ENCODE data around the gene FUT9.

FUT9 gene

GRCh38 chr6:96074006-96074405 is 58.2 kb downstream of the FUT9 start:
- H3K27ac ChIP-seq (ENCODE audit: low read depth, low read length) = no peak overlapping the region
- no peak overlapping the region for H3K9ac ChIP-seq (ENCODE audit: low read length)
- H3K36me3 ChIP-seq (ENCODE audit: insufficient read depth, low read length) = no peaks in the 10 kb centered on the region
- no peaks in the 10 kb centered on the region for H3K27me3 ChIP-seq (ENCODE audit: control insufficient read depth in 1 of 2, insufficient read depth in 2 of 2, low read length in 2 of 2)
- H3K4me3 ChIP-seq (ENCODE audit: low read depth in 1 of 2, low read length in 2 of 2) = no peak overlapping the region
- no peaks in the 10 kb centered on the region for H3K9me3 ChIP-seq (ENCODE audit: low read length)
- no peaks in the 10 kb centered on the region for H3K4me1 ChIP-seq (ENCODE audit: insufficient read depth, low read length)

DNA sequence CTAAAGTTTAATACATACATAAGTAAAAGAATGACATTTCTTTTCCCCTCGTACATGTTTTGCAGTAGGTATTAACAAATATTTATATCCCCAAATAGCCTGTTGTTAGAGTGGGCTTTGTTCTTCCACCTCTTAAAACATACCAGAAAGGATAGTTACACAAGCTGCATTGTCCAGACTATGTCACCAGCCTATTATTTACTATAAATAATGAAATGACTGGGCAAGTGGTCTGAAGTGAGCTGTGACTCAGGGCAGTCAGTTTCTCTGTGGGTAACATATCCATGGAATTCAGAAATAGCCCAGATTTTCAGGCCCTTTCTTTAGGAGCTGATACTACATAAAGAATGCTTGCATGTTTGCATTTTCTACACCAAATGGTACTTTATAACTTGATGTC is 60.1 kb downstream of the FUT9 start:
- no peak overlapping the region for H3K9ac ChIP-seq (ENCODE audit: low read length)
- no peaks in the 10 kb centered on the region for H3K36me3 ChIP-seq (ENCODE audit: insufficient read depth, low read length)
- H3K27me3 ChIP-seq (ENCODE audit: control insufficient read depth in 1 of 2, insufficient read depth in 2 of 2, low read length in 2 of 2) = no peaks in the 10 kb centered on the region
- H3K4me3 ChIP-seq (ENCODE audit: low read depth in 1 of 2, low read length in 2 of 2) = no peak overlapping the region
- no peaks in the 10 kb centered on the region for H3K9me3 ChIP-seq (ENCODE audit: low read length)
- no peaks in the 10 kb centered on the region for H3K4me1 ChIP-seq (ENCODE audit: insufficient read depth, low read length)
- no peak overlapping the region for H3K27ac ChIP-seq (ENCODE audit: low read depth, low read length)

GRCh38 chr6:96086745-96087144 is 71.0 kb downstream of the FUT9 start:
- H3K4me1 ChIP-seq (ENCODE audit: insufficient read depth, low read length) = no peaks in the 10 kb centered on the region
- H3K4me3 ChIP-seq (ENCODE audit: low read depth in 1 of 2, low read length in 2 of 2) = no peak overlapping the region
- H3K9me3 ChIP-seq (ENCODE audit: low read length) = no peaks in the 10 kb centered on the region
- H3K27me3 ChIP-seq (ENCODE audit: control insufficient read depth in 1 of 2, insufficient read depth in 2 of 2, low read length in 2 of 2) = no peaks in the 10 kb centered on the region
- no peak overlapping the region for H3K27ac ChIP-seq (ENCODE audit: low read depth, low read length)
- no peaks in the 10 kb centered on the region for H3K36me3 ChIP-seq (ENCODE audit: insufficient read depth, low read length)
- H3K9ac ChIP-seq (ENCODE audit: low read length) = no peak overlapping the region

DNA sequence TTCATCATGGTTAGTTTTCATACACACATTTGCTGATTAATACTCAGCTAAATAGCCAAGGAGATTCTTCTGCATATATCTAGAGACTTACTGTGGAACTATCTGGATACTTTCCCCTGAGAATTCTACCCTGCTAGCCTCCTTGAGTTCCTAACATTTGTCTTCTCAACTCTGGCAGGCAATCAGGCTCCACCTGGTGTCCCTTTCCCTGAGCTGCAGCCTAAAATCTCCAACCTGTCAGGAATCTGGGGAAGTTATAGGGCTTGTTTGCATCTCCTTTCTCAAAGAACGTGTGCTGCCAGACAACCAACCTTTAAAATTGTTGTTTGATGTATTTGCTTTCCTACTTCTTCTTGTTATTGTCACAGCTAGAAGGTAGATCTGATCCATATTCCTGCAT is 73.4 kb downstream of the FUT9 start:
- H3K4me1 ChIP-seq (ENCODE audit: insufficient read depth, low read length) = no peaks in the 10 kb centered on the region
- no peaks in the 10 kb centered on the region for H3K36me3 ChIP-seq (ENCODE audit: insufficient read depth, low read length)
- no peak overlapping the region for H3K4me3 ChIP-seq (ENCODE audit: low read depth in 1 of 2, low read length in 2 of 2)
- H3K27ac ChIP-seq (ENCODE audit: low read depth, low read length) = no peak overlapping the region
- H3K9ac ChIP-seq (ENCODE audit: low read length) = no peak overlapping the region
- no peaks in the 10 kb centered on the region for H3K9me3 ChIP-seq (ENCODE audit: low read length)
- H3K27me3 ChIP-seq (ENCODE audit: control insufficient read depth in 1 of 2, insufficient read depth in 2 of 2, low read length in 2 of 2) = no peaks in the 10 kb centered on the region

GRCh38 chr6:96094077-96094476 is 78.3 kb downstream of the FUT9 start:
- no peaks in the 10 kb centered on the region for H3K27me3 ChIP-seq (ENCODE audit: control insufficient read depth in 1 of 2, insufficient read depth in 2 of 2, low read length in 2 of 2)
- H3K9me3 ChIP-seq (ENCODE audit: low read length) = no peaks in the 10 kb centered on the region
- H3K4me1 ChIP-seq (ENCODE audit: insufficient read depth, low read length) = no peaks in the 10 kb centered on the region
- no peaks in the 10 kb centered on the region for H3K36me3 ChIP-seq (ENCODE audit: insufficient read depth, low read length)
- H3K27ac ChIP-seq (ENCODE audit: low read depth, low read length) = no peak overlapping the region
- H3K4me3 ChIP-seq (ENCODE audit: low read depth in 1 of 2, low read length in 2 of 2) = no peak overlapping the region
- no peak overlapping the region for H3K9ac ChIP-seq (ENCODE audit: low read length)

GRCh38 chr6:96099069-96099468 is 83.3 kb downstream of the FUT9 start:
- no peaks in the 10 kb centered on the region for H3K27me3 ChIP-seq (ENCODE audit: control insufficient read depth in 1 of 2, insufficient read depth in 2 of 2, low read length in 2 of 2)
- H3K9ac ChIP-seq (ENCODE audit: low read length) = no peak overlapping the region
- no peaks in the 10 kb centered on the region for H3K9me3 ChIP-seq (ENCODE audit: low read length)
- no peaks in the 10 kb centered on the region for H3K36me3 ChIP-seq (ENCODE audit: insufficient read depth, low read length)
- no peak overlapping the region for H3K4me3 ChIP-seq (ENCODE audit: low read depth in 1 of 2, low read length in 2 of 2)
- no peak overlapping the region for H3K27ac ChIP-seq (ENCODE audit: low read depth, low read length)
- H3K4me1 ChIP-seq (ENCODE audit: insufficient read depth, low read length) = no peaks in the 10 kb centered on the region

DNA sequence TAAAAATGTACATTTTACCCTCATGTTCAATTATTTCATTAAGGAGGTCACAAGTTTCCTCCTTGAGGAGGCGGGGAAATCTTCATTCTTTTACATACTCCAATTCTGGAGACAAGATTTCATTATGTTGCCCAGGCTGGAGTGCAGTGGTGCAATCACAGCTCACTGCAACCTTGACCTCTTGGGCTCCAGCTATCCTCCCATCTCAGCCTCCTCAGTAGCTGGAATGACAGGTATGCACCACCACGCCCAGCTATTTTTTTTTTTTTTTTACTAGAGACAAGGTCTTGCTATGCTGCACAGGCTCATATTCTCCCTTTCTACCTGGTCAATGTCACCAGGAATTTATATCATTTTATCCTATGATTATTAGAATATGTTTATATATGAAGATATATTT is 85.8 kb downstream of the FUT9 start:
- Histone ChIP-seq H3K36me3 (ENCODE audit: insufficient read depth, low read length) (no peaks in the 10 kb centered on the region), H3K4me1 (ENCODE audit: insufficient read depth, low read length) (no peaks in the 10 kb centered on the region), H3K4me3 (ENCODE audit: low read depth in 1 of 2, low read length in 2 of 2) (no peak overlapping the region), H3K27me3 (ENCODE audit: control insufficient read depth in 1 of 2, insufficient read depth in 2 of 2, low read length in 2 of 2) (no peaks in the 10 kb centered on the region), H3K9ac (ENCODE audit: low read length) (no peak overlapping the region), H3K9me3 (ENCODE audit: low read length) (no peaks in the 10 kb centered on the region), H3K27ac (ENCODE audit: low read depth, low read length) (no peak overlapping the region)

DNA sequence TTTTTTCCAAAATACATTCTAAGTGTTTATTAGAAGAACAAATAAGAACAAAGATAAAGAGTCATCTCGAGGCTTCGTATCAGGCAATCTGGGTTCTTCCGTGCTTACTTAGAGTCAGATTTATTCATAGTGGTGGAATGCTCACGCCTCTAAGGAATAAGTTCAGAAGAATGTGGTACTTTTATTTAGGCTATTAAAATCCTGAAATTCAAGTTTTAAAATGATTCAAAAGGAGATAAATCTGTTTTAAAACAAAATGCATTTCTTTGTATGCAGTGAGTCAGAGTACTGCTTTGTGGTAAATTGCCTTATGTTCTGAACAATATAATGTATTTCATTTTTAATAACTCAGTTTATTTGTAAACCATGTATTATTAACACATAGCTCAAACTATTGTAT is 89.1 kb downstream of the FUT9 start:
- no peak overlapping the region for H3K9ac ChIP-seq (ENCODE audit: low read length)

DNA sequence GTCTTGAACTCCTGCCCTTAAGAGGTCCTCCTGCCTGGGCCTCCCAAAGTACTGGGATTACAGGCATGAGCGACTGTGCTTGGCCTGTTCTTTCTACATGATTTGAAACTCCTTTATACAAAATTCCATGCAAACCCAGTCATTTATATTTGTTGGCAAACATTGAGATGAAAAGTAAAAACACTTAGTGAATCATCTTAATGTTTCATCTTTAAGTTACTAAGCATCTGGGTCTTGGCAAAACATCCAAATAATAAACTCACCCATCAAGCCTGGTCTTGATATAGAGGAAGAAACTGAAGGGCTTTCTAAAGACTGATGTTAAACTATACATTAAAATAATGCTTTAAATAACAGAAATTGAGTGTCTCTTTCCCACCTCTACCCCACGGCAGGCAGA is 95.1 kb downstream of the FUT9 start:
- H3K36me3 ChIP-seq (ENCODE audit: insufficient read depth, low read length) = no peaks in the 10 kb centered on the region
- H3K4me3 ChIP-seq (ENCODE audit: low read depth in 1 of 2, low read length in 2 of 2) = no peak overlapping the region
- no peaks in the 10 kb centered on the region for H3K9me3 ChIP-seq (ENCODE audit: low read length)
- no peaks in the 10 kb centered on the region for H3K27me3 ChIP-seq (ENCODE audit: control insufficient read depth in 1 of 2, insufficient read depth in 2 of 2, low read length in 2 of 2)
- no peak overlapping the region for H3K9ac ChIP-seq (ENCODE audit: low read length)
- no peaks in the 10 kb centered on the region for H3K4me1 ChIP-seq (ENCODE audit: insufficient read depth, low read length)
- H3K27ac ChIP-seq (ENCODE audit: low read depth, low read length) = no peak overlapping the region

More for the DNA sequence above, 89.1 kb downstream of the FUT9 start:
- no peaks in the 10 kb centered on the region for H3K9me3 ChIP-seq (ENCODE audit: low read length)
- no peak overlapping the region for H3K4me3 ChIP-seq (ENCODE audit: low read depth in 1 of 2, low read length in 2 of 2)
- no peaks in the 10 kb centered on the region for H3K27me3 ChIP-seq (ENCODE audit: control insufficient read depth in 1 of 2, insufficient read depth in 2 of 2, low read length in 2 of 2)
- no peak overlapping the region for H3K27ac ChIP-seq (ENCODE audit: low read depth, low read length)
- H3K4me1 ChIP-seq (ENCODE audit: insufficient read depth, low read length) = no peaks in the 10 kb centered on the region
- no peaks in the 10 kb centered on the region for H3K36me3 ChIP-seq (ENCODE audit: insufficient read depth, low read length)

GRCh38 chr6:96116674-96117073 is 100.9 kb downstream of the FUT9 start:
- no peaks in the 10 kb centered on the region for H3K4me1 ChIP-seq (ENCODE audit: insufficient read depth, low read length)
- no peaks in the 10 kb centered on the region for H3K36me3 ChIP-seq (ENCODE audit: insufficient read depth, low read length)
- H3K4me3 ChIP-seq (ENCODE audit: low read depth in 1 of 2, low read length in 2 of 2) = no peak overlapping the region
- H3K9me3 ChIP-seq (ENCODE audit: low read length) = no peaks in the 10 kb centered on the region
- no peak overlapping the region for H3K27ac ChIP-seq (ENCODE audit: low read depth, low read length)
- H3K9ac ChIP-seq (ENCODE audit: low read length) = no peak overlapping the region
- no peaks in the 10 kb centered on the region for H3K27me3 ChIP-seq (ENCODE audit: control insufficient read depth in 1 of 2, insufficient read depth in 2 of 2, low read length in 2 of 2)

DNA sequence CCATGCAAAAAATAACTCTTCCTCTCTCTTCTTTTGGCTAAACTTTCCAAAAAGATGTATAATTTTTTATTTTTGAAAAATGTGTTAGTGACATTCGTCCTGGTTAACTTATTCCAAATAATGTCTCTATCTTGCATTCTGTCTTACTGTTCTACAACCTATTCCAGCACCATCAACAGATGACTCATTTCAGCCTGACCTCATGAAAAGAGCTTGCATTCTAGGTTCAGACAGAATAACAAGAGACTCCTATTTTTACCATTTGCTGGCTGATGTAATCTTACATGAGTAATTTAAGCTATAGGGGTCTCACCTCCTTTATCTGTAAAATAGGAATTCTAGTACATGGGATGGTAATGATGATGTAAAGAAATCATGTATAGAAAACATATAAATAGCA is 109.0 kb downstream of the FUT9 start:
- Histone ChIP-seq H3K9me3 (ENCODE audit: low read length) (no peaks in the 10 kb centered on the region), H3K36me3 (ENCODE audit: insufficient read depth, low read length) (no peaks in the 10 kb centered on the region), H3K9ac (ENCODE audit: low read length) (no peak overlapping the region), H3K4me3 (ENCODE audit: low read depth in 1 of 2, low read length in 2 of 2) (no peak overlapping the region), H3K27me3 (ENCODE audit: control insufficient read depth in 1 of 2, insufficient read depth in 2 of 2, low read length in 2 of 2) (no peaks in the 10 kb centered on the region), H3K27ac (ENCODE audit: low read depth, low read length) (no peak overlapping the region), H3K4me1 (ENCODE audit: insufficient read depth, low read length) (no peaks in the 10 kb centered on the region)

DNA sequence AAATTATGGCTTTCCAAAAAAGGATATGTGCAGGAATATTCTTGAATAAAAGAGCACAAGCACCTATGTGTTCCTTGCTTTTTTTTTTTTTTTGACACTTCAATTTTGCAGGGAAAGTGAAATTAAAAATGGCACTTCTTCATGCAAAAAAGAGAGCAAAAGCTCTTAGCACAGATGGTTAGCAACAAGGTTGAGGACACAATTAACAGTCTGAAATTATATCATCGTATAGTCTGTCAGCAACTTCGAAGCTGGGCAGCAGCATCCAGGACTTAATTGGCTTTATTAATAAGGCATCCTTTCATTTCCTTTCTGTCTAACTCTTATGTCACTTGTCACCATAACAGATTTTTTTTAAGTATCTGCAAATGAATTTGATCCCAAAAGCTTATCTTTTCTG is 122.6 kb downstream of the FUT9 start:
- no peaks in the 10 kb centered on the region for H3K36me3 ChIP-seq (ENCODE audit: insufficient read depth, low read length)
- H3K27ac ChIP-seq (ENCODE audit: low read depth, low read length) = no peak overlapping the region
- H3K9ac ChIP-seq (ENCODE audit: low read length) = no peak overlapping the region
- no peaks in the 10 kb centered on the region for H3K27me3 ChIP-seq (ENCODE audit: control insufficient read depth in 1 of 2, insufficient read depth in 2 of 2, low read length in 2 of 2)
- no peaks in the 10 kb centered on the region for H3K9me3 ChIP-seq (ENCODE audit: low read length)
- H3K4me1 ChIP-seq (ENCODE audit: insufficient read depth, low read length) = peaks cover 13% of the 10 kb centered on the region
- H3K4me3 ChIP-seq (ENCODE audit: low read depth in 1 of 2, low read length in 2 of 2) = no peak overlapping the region
